Hematopoietic multipotent progenitor cell treated with erythropoietin and hydrocortisone succinate and interleukin-3 and kit ligand, for 15 days (in vitro differentiated cells): ENCODE measurements around the gene ZNF410.

ENCODE experiments used
- DNase-seq: peaks from one replicate; pipeline ENCODE4 v3.0.0-alpha.2; 2015; ENCODE audit warnings: low spot score

Gene ZNF410

GRCh38 chr14:73949752-73950734, 63.4 kb downstream of the ZNF410 start, which contains the start of the genes COQ6 and FAM161B:
Gene COQ6 (plus strand): TSS chr14:73950302. CDS start chr14:73950333, 31 bp downstream.
Gene FAM161B (minus strand): TSS chr14:73950094. CDS start chr14:73950026, 68 bp downstream.
- peak; percentile 93 for DNase-seq

- no peak for DNase-seq
Measured at GRCh38 chr14:73953731-73954130, 67.1 kb downstream of the ZNF410 start.

GRCh38 chr14:73955674-73956073, 69.0 kb downstream of the ZNF410 start:
- DNase-seq = no peak

GRCh38 chr14:73958591-73958990, 71.9 kb downstream of the ZNF410 start:
- DNase-seq = no peak

- no peak for DNase-seq
Measured at GRCh38 chr14:73961192-73961591, 74.5 kb downstream of the ZNF410 start.

GRCh38 chr14:73965216-73965615, 78.6 kb downstream of the ZNF410 start:
- no peak for DNase-seq

GRCh38 chr14:73968885-73969284, 82.2 kb downstream of the ZNF410 start:
- DNase-seq = no peak

GRCh38 chr14:73973497-73973896, 86.8 kb downstream of the ZNF410 start:
- DNase-seq = peak; percentile 19

- no peak for DNase-seq
Measured at GRCh38 chr14:73976125-73976524, 89.5 kb downstream of the ZNF410 start.

GRCh38 chr14:73977896-73978295, 91.2 kb downstream of the ZNF410 start:
- no peak for DNase-seq
